Measurements from ENCODE around the gene TLR1.
"Not testable (repeated sequence)": the region's sequence is repeated elsewhere in the genome, so short reads cannot be mapped to it uniquely, and the experiment has no call there.

The TLR1 gene

DNA sequence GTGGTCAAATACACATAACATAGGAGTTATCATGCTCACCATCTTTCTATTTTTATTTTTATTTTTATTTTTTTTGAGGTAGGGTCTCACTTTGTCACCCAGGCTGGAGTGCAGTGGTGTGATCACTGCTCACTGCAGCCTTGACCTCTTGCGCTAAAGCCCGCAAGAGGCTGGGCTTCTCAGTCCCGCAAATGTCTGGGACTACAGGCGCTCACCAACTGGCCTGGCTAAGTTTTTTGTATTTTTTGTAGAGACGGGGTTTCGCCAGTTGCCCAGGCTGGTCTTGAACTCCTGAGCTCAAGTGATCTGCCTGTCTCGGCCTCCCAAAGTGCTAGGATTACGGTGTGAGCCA lies 21.5 kb downstream of the TLR1 start:
- TF ChIP-seq, protein P1, sequence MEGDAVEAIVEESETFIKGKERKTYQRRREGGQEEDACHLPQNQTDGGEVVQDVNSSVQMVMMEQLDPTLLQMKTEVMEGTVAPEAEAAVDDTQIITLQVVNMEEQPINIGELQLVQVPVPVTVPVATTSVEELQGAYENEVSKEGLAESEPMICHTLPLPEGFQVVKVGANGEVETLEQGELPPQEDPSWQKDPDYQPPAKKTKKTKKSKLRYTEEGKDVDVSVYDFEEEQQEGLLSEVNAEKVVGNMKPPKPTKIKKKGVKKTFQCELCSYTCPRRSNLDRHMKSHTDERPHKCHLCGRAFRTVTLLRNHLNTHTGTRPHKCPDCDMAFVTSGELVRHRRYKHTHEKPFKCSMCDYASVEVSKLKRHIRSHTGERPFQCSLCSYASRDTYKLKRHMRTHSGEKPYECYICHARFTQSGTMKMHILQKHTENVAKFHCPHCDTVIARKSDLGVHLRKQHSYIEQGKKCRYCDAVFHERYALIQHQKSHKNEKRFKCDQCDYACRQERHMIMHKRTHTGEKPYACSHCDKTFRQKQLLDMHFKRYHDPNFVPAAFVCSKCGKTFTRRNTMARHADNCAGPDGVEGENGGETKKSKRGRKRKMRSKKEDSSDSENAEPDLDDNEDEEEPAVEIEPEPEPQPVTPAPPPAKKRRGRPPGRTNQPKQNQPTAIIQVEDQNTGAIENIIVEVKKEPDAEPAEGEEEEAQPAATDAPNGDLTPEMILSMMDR (IDR thresholded peaks at IDR 0.05; ENCODE audit: borderline replicate concordance, insufficient read depth, low read depth, low read length) = no peak
- no peak overlapping the region for H3K4me3 ChIP-seq (ENCODE audit: low read depth, low read length)

DNA sequence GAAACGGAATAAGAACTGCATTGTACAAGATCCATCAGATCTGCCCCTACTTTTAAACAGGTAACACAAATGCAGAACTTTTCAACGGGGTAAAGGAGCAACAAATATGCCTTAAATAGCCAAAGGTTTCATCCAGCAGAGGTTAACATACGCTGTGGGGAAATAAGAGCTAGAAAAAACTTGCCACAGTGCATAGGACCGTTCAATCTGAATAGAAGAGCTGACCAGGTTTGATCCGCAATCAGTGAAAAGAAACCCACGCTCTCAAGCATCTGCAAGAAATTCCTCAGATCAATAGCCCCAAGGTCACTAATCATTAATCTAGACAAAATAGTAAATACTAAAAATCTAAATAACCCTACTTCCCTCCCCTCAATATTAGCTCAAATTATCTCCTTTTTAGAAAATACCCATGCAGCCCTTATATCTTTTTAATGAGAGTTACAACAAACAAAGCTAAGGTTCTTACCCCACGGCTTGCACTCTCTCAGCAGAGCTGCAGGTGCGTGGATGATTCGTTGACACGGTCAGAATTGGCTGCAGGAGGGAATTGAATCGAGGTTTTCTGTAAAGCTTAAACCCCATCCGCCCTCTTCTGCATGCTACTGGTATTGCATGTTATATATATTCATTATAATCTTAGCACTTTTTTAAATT lies 22.0 kb downstream of the TLR1 start, which contains the start of gene TLR10:
Gene TLR10 (minus strand): TSS at position 539 of the 657 bp plus-strand sequence. CDS start 7,400 bp downstream, outside the sequence.
- peak within 1 kb of the TSS; percentile 64 for H3K4me3 ChIP-seq (ENCODE audit: low read depth, low read length)
- TF ChIP-seq, protein P1 (IDR thresholded peaks at IDR 0.05; ENCODE audit: borderline replicate concordance, insufficient read depth, low read depth, low read length) = peak; percentile 52; the same call in 1 of the 2 replicates

DNA sequence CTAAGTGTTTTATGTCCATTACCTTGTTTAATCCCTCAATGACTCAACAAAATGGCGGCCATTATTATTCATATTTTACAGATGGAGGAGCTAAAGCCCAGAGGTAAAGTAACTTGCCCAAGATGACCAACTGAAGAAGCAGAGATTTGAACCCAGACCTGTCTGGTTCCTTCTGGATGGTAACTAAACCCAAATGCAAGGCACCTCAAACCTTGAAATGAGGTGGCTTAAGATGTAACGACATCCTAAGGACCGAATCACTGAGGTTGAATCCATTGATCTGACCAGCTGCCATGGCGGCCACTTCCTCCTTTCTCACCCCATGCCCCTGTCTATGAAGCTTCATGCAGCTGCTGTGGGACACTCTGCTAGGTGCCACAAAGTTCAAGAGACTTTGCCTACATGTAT lies 22.7 kb downstream of the TLR1 start:
- TF ChIP-seq, protein P1 (IDR thresholded peaks at IDR 0.05; ENCODE audit: borderline replicate concordance, insufficient read depth, low read depth, low read length) = no peak
- peak overlapping the region; percentile 64 for H3K4me3 ChIP-seq (ENCODE audit: low read depth, low read length)

DNA sequence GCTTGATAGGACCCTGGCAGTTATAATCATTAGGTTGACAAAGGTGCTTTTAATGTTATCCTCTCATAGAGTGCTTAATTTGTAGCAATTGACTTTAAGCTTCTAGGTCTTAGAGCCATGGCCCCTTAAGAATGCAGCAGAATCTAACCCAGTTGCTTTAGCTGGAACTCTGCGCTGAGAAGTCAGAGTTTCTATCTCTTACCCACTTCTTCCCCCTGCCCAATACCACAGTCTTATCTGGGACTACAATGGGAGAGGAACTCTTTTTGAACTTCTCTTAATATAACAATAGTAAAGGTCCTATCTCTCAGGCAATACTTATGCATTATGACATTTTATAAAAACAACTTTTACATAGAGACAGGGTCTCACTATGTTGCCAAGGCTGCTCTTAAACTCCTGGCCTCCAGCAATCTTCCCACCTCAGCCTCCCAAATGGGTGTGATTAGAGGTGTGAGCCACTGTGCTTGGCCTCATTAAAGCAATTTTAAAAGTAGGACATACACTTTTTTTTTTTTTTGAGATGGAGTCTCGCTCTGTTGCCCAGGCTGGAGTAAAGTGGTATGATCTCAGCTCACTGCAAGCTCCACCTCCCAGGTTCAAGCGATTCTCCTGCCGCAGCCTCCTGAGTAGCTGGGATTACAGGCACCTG lies 23.6 kb downstream of the TLR1 start:
- TF ChIP-seq, protein P1 (IDR thresholded peaks at IDR 0.05; ENCODE audit: borderline replicate concordance, insufficient read depth, low read depth, low read length) = no peak

DNA sequence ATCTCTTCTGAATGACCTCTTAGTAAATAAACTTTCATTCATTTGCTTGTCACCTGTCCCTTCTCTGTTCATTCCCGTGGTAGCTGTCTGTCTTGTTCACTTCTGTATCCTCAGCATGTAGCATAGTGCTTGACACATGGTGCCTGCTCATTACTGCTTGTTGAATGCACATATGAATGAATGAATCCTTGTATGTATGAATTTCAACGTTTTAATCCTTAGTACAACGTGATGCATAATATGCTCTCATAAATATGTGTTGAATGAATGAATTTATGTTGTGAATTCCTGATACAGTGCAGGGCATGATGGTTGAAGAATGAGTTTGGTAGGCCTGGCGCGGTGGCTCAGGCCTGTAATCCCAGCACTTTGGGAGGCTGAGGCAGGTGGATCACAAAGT lies 24.8 kb downstream of the TLR1 start:
- TF ChIP-seq, protein P1 (IDR thresholded peaks at IDR 0.05; ENCODE audit: borderline replicate concordance, insufficient read depth, low read depth, low read length) = no peak
- peak overlapping the region; percentile 64 for H3K4me3 ChIP-seq (ENCODE audit: low read depth, low read length)

More for the DNA sequence above, 23.6 kb downstream of the TLR1 start:
- peak overlapping the region; percentile 64 for H3K4me3 ChIP-seq (ENCODE audit: low read depth, low read length)

DNA sequence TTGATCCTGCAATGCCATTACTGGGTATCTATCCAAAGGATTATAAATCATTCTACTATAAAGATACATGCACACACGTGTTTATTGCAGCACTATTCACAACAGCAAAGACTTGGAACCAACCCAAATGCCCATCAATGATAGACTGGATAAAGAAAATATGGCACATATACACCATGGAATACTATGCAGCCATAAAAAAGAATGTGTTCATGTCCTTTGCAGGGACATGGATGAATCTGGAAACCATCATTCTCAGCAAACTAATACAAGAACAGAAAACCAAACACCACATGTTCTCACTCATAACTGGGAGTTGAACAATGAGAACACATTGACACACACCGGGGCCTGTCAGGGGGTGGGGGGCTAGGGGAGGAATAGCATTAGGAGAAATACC lies 26.7 kb downstream of the TLR1 start:
- not testable (repeated sequence) for H3K4me3 ChIP-seq (ENCODE audit: low read depth, low read length)

DNA sequence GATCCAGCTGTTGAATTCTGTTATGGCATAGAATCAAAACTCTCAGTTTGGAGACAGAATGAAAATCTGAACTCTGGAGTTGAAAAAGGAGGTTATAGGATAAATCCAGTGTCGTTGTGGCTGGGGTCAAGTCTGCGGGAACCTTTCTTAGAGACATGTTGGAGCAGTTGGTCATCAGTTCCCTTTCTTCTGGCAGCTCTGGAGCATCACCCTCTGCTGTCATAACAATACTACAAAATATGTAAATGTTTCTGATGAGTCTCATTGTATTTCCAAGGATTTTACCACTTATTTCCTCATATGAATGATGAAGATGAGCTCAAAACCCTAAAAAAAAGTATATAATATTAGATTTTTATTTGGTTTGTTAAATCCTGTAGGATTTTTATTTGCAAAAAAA lies 29.3 kb downstream of the TLR1 start:
- TF ChIP-seq, protein P1 (IDR thresholded peaks at IDR 0.05; ENCODE audit: borderline replicate concordance, insufficient read depth, low read depth, low read length) = no peak
- H3K4me3 ChIP-seq (ENCODE audit: low read depth, low read length) = no peak overlapping the region
